HG03025 (cell line): ENCODE data around the gene NISCH.
A peak's percentile ranks its signal among the peaks of the same experiment; 100 is the strongest.

Source experiments
- ATAC-seq: cut with Tn5 transposase; IDR thresholded peaks from one replicate; pipeline ENCODE4 v1.9.1; 2021; ENCODE audit warnings: mild to moderate bottlenecking, moderate library complexity; ENCODE audit not compliant: unreplicated experiment, low FRiP score

NISCH gene

DNA sequence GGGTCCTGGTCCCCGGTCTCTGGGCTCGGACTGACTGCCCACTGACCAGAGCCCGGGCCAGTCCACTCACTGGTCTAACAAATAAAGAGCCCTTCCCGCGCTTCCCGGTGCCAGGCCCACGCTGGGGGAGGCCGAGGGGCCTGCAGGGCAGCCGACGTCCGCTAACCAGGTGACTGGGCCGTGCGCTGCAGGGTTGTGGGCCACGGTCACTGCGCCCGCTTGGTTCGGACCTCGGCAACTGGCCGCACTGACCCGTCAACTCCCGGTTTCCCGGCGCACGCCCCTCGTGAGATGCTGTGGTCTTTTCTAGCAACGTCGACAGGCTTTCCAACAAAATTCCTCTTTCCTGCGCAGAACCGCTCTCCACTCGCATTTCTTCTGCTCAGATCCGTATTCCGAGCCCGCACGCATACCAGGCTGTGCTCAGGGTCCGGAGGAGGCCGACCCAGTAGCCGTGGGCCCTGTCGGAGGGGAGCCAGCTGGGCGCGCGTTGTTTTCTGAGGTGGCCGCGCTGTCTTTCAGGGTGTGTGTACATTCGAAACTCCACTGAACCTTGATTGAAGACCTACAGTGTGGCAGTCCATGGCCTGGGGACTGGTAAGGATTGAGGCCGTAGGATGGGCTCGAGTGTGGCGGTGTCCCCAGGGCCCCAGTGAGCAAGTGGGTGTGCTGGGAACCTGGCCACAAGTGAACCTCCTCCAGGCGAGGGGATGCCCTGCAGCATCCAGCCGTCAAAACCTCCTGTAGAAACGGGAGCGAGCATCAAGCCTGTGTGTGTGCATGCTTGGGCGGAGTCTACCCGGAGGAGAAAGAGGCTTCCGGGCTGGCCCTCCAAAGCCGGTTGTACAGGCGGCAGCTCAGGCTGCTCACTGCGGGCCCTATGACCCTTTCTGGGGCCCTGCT lies 79.1 kb downstream of the NISCH start:
- no peak for ATAC-seq

- ATAC-seq: no peak
Observed at GRCh38 chr3:52535411-52536111, 80.2 kb downstream of the NISCH start.

DNA sequence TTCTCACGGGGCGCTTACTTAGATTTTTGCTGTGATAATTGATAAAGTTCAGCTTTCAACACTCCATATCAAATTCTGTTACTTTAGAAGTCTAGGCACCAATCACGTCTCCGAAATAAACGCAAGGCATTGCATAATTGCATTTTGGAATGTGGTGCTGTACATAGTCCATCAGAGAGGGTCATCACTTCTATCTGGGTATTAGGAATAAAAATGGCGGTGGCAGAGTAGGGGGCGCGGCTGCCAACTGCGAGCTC lies 80.6 kb downstream of the NISCH start:
- no peak for ATAC-seq

GRCh38 chr3:52536369-52537164 lies 81.2 kb downstream of the NISCH start, which contains the start of gene UQCC5:
Gene UQCC5 (plus strand): TSS chr3:52536605. CDS start chr3:52536756, 151 bp downstream.
- ATAC-seq: peak; percentile 86

GRCh38 chr3:52537165-52537620 lies 81.8 kb downstream of the NISCH start:
- no peak for ATAC-seq

- ATAC-seq: no peak
Observed at GRCh38 chr3:52537726-52538421, 82.5 kb downstream of the NISCH start.

- no peak for ATAC-seq
Observed at GRCh38 chr3:52539010-52539653, 83.7 kb downstream of the NISCH start.

- no peak for ATAC-seq
Observed at GRCh38 chr3:52541050-52541449, 85.6 kb downstream of the NISCH start.
